GM12891 (cell line): Measurements from ENCODE around the gene GNAO1.

Source experiments
- DNase-seq: peaks from one replicate; pipeline ENCODE4 v3.0.0; 2011; ENCODE audit warnings: low spot score; ENCODE audit not compliant: insufficient read length
- FAIRE-seq: peaks from 2 replicates; lab custom pipeline; 2011; peaks lifted over from hg19 to GRCh38; lab: Jason Lieb, UNC
- PAX5 ChIP-seq: IDR thresholded peaks from 2 replicates; pipeline ENCODE4 v1.6.1; 2011; ENCODE audit warnings: low read length, moderate library complexity, mild to moderate bottlenecking; ENCODE audit not compliant: insufficient read depth, severe bottlenecking
- POLR2A ChIP-seq: IDR thresholded peaks from 2 replicates; pipeline ENCODE4 v1.6.1; 2011; ENCODE audit warnings: low read depth, low read length, control low read depth
- POLR2AphosphoS5 ChIP-seq: IDR thresholded peaks from 2 replicates; pipeline ENCODE4 v1.6.1; 2011; ENCODE audit warnings: low read depth, low read length, control low read depth
- POU2F2 ChIP-seq: IDR thresholded peaks from 2 replicates; pipeline ENCODE4 v1.6.1; 2011; ENCODE audit warnings: low read depth, mild to moderate bottlenecking, control low read depth, low read length, moderate library complexity
- SPI1 ChIP-seq: IDR thresholded peaks from 2 replicates; pipeline ENCODE4 v1.6.1; 2011; ENCODE audit warnings: low read depth, low read length, control low read depth
- TAF1 ChIP-seq: IDR thresholded peaks from 2 replicates; pipeline ENCODE4 v1.6.1; 2011; ENCODE audit warnings: low read depth, low read length, control low read depth

The GNAO1 gene

DNA sequence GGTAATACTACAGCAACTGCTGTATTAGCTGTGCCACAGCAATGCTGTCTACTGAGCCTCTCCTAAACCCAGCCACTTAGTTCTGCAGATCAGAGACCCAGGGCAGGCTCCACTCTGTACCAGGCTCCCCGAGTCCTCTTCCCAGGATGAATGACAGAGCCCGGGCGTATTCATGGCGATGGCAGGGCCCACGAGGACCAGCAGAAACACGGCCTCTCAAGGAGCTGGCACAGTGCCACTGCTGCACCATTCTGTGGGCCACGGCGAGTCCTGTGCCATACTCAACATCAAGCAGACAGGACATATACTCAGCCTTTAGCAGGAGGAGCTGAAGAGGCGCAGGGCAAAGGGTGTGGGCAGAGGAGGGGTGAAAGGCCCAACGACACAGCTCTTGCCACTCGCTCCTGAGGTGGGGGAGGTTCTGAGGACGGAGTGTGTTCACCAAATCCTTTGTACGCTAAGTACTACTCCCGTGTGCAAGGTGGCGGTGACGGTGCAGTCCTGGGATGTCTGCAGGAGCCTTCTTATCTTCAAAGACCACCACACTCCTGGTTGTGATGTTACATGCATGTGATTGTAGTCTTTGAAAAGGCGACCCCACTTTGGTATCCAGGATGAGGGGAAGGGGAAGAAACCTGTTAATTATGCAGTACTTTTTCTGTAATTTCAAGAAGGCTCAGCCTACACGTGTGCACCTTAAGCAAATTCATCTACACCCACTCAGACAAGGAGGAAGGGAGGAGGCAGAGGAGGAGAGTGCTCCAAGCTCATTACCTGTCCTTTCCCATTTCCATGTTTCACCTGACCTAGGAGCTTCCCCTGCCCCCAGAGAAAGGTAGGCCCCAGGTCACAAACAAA is 136.0 kb downstream of the GNAO1 start:
- no peak for TF ChIP-seq PAX5
- no peak for TF ChIP-seq SPI1
- TF ChIP-seq POU2F2: no peak
- no peak for TF ChIP-seq TAF1
- no peak for TF ChIP-seq POLR2A
- no peak for TF ChIP-seq POLR2AphosphoS5
- FAIRE-seq: no peak
- DNase-seq: no peak

DNA sequence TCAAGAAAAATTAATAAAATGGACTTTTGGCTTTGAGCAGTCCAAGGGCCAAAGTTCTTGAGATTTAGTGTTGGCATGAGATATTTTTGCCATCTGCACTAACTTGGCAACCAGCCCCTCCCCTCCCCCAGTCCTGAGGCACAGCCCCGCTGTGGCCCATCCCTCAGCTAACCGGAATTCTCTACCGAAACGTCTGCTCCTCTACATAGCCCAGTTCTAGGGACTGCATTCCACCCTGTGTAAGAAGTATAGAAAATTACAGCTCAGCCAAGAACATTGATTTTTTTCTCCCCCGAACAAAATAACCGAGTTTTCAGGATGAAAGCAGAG is 136.6 kb downstream of the GNAO1 start:
- TF ChIP-seq POLR2A (no peak), POLR2AphosphoS5 (no peak), SPI1 (no peak)
- FAIRE-seq: no peak
- DNase-seq: no peak

DNA sequence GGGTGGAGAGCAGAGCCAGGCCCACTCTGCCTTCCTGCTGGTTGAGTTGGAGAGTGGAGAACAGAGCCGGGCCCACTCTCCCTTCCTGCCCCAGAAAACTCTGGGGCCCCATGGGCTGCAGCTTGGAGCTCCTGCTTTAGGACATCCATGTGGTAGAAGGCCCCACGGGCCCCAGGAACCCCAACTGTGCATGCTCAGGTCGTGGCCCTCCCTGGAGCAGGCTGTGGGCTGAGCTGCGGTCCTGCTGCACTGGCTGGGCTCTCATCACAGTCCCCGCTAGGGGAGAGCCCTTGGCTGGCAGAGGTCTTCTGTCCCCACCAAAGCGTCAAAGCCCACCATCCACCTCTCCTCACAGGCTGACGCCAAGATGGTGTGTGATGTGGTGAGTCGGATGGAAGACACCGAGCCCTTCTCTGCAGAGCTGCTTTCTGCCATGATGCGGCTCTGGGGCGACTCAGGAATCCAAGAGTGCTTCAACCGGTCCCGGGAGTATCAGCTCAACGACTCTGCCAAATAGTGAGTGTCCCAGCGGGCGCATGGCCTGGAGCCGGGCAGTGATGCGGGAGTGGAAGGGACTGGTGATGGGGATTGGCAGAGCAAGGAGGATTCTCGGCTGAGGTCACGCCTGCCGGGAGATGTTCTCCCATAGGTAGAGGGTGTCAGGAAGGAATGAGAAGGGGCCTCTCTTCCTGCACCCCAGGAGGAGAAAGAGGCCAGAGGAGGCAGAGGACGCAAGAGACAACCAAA is 137.2 kb downstream of the GNAO1 start:
- TF ChIP-seq POU2F2 (no peak), POLR2A (no peak), SPI1 (no peak), POLR2AphosphoS5 (no peak), TAF1 (no peak), PAX5 (no peak)
- no peak for FAIRE-seq
- DNase-seq: no peak

DNA sequence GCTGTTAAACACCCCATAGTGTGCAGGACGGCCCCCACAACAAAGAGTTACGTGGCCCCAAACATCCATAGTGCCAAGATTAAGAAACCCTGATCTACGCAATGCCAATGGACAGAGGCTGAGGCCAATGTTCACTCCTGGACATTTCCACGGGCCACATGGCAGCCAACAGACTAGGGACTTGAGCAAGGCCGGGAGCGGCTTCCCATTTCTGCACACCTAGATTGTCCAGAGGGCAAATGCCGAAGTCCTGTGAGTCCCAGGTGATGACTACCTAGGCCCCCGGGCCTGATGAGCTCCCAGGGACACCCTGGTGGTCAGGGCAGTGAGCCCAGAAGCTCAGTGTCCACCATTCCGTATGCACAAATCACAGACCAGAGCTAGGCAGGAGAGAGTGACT is 138.6 kb downstream of the GNAO1 start:
- no peak for FAIRE-seq

DNA sequence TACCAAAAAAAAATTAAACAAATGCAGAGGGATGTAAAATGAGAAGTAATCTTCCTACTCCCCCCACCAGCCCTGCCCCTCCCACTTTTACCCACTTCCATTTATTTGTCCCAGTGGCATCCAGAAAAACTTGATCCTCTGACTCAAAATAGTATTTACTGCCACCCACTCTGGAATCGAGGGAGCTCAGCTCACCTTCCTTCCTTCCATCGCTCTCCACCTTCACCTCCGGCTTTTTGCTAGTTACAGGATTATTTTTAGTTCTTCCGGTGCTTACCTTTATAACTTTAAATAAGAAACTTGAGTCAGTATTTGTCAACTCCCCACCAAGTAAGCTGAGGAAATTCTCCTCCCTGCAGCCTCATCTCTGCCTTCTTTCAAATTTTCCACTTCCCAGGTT is 139.2 kb downstream of the GNAO1 start:
- TF ChIP-seq POLR2AphosphoS5 (no peak), POLR2A (no peak), PAX5 (no peak)
- FAIRE-seq (no peak), DNase-seq (no peak)

More for the DNA sequence above, 138.6 kb downstream of the GNAO1 start:
- TF ChIP-seq POLR2AphosphoS5 (no peak), POU2F2 (no peak), TAF1 (no peak), SPI1 (no peak), POLR2A (no peak), PAX5 (no peak)
- no peak for DNase-seq

DNA sequence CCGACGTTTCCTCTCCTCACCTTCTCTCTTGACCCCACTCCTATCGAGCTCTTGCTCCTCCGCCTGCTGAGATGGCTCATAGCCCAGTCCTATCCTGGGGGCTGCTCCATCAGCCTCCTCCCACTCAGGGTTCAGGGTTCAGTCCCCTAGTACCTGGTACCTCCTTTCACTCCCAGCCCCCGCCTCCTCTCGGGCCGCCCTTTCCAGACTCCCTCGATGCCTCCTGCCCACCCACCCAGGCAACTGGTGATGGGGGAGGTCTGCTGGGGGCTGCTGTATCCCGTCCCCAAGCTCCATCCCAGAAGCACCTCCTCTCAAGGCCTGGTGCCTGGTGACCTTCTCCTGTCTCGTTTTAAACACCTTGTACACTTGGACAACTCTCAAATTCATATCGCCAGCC is 140.1 kb downstream of the GNAO1 start:
- DNase-seq: no peak
- TF ChIP-seq SPI1: no peak
- no peak for TF ChIP-seq POLR2AphosphoS5
- no peak for TF ChIP-seq TAF1
- TF ChIP-seq POLR2A: no peak
- TF ChIP-seq POU2F2: no peak
- TF ChIP-seq PAX5: no peak
- no peak for FAIRE-seq

DNA sequence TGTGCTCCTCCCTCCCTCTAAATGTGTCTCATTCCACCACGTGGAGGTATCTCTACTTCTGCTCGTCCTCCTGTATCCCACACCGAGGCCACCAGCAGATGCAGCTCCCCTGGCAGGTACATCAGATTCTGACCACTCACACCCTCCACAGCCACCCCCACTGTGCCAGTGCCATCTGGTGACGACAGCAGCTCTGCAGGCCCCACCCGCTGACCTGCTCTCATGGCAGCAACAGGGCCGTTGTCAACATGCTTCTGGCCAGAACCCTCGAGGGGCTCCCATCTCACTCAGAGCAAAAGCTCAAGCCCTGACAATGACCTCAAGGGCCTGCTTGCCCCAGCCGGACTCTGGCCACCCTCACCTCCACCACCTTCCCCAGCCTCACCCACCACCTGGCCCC is 140.6 kb downstream of the GNAO1 start:
- no peak for FAIRE-seq
- TF ChIP-seq TAF1 (no peak), POU2F2 (no peak), PAX5 (no peak), POLR2A (no peak), SPI1 (no peak), POLR2AphosphoS5 (no peak)

DNA sequence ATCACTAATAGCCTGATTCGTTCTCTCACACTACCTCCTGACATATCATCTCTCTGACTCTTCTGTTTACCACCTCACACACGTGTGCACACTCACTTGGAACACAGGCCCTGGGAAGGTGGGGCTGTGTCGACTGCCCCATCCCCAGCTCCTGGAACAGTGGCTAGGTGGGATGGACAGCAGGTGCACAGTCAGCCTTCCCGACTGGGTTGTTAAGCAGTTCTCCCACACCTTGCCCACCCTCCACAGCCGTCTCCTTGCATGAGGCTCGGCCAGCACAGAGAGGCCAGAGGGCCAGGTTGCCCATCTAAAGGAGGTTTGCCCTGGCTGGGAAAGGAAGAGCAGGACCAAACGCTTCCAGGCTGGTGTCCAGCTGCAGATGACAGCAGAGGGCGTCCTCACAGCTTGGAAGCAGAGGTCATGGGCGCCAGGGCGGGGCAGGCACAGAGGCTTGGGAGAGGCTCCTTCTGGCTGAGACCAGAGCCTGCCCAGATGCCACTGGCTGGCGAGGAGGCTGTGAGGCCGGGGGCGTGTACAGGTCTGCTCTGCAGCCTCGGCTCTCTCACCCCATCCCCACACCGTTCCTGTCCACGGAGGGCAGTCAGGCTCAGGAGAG is 141.3 kb downstream of the GNAO1 start:
- no peak for DNase-seq
- no peak for FAIRE-seq

More for the DNA sequence above, 140.6 kb downstream of the GNAO1 start:
- DNase-seq: no peak

DNA sequence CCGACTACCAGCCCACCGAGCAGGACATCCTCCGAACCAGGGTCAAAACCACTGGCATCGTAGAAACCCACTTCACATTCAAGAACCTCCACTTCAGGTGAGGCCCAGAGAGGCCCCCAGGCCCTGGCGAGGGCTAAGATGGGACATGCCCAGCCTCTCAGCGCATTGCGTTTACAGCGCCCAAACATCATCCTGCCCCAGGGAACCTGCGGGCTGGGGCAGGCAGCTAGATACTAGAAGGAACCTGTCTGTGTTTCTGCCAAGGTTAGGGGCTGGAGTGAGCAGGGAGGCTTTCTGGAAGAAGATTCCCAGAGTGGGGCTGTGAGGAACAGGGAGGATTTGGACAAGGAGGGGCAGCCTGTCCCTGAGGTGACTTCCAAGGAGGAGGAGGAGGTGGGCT is 143.5 kb downstream of the GNAO1 start:
- FAIRE-seq (no peak), DNase-seq (no peak)
- TF ChIP-seq POU2F2 (no peak), TAF1 (no peak), PAX5 (no peak)

More for the DNA sequence above, 141.3 kb downstream of the GNAO1 start:
- TF ChIP-seq SPI1 (no peak), POLR2AphosphoS5 (no peak), POU2F2 (no peak), TAF1 (no peak), POLR2A (no peak), PAX5 (no peak)
